Right lobe of liver (tissue), 6 donors: ENCODE results near the gene COL4A1. TPM values are rescaled to one million over a fixed set of nuclear protein-coding genes. Genes with fewer than 3 reads are reported as not detected.
"Not testable (repeated sequence)": the region's sequence is repeated elsewhere in the genome, so short reads cannot be mapped to it uniquely, and the experiment has no call there.

ENCODE experiments used
- ATAC-seq, 4 donors: fragments of 200-7000 bp; cut with Tn5 transposase; one replicate each; pipeline ENCODE4 v1.9.1; 2020; ENCODE audit warnings: mild to moderate bottlenecking in 4 of 4, moderate library complexity in 4 of 4
- DNase-seq, 3 donors: peaks; one replicate each; pipeline ENCODE4 v3.0.0-alpha.2; 2020
- H3K27ac ChIP-seq, 3 donors: fragments of 200-600 bp; one replicate each; pipeline ENCODE4 v1.8.0; 2022
- H3K27me3 ChIP-seq, 2 donors: fragments of 200-600 bp; one replicate each; pipeline ENCODE4 v1.8.0; 2022
- H3K36me3 ChIP-seq, 4 donors: fragments of 200-600 bp; sonication (generic) in 1 of 4; one replicate each; pipeline versions ENCODE4 v1.5.1 to v1.8.0; 2017 to 2022; ENCODE audit warnings: control low read depth in 1 of 4
- H3K4me1 ChIP-seq, 4 donors: fragments of 200-600 bp; sonication (generic) in 1 of 4; one replicate each; pipeline versions ENCODE4 v1.5.1 to v1.8.0; 2017 to 2022; ENCODE audit warnings: control low read depth in 1 of 4
- H3K4me3 ChIP-seq, 3 donors: fragments of 200-600 bp; one replicate each; pipeline ENCODE4 v1.8.0; 2022
- H3K9me3 ChIP-seq, 4 donors: fragments of 200-600 bp; sonication (generic) in 1 of 4; one replicate each; pipeline versions ENCODE4 v1.5.1 to v1.8.0; 2017 to 2022; ENCODE audit warnings: control low read depth in 1 of 4
- POLR2A ChIP-seq: fragments of 450-650 bp; IDR thresholded peaks from one replicate; pipeline ENCODE4 v1.6.1; 2017; ENCODE audit warnings: antibody characterized with exemption, mild to moderate bottlenecking
- whole genome bisulfite sequencing: methylation state at CpG from one replicate; pipeline ENCODE4 v1.1.6; 2018; ENCODE audit warnings: low coverage, low lambda C conversion rate; ENCODE audit not compliant: insufficient coverage; ENCODE audit errors: missing lambda C conversion rate; 5-methylcytosine and 5-hydroxymethylcytosine counted together
- intact Hi-C, 2 donors: fragments of 100-400 bp; cut with DNase I; formaldehyde crosslinking; loops; one replicate each; pipeline versions ENCODE4 v1.11.2 to v1.14.1; 2022
- total RNA-seq, 6 experiments: library from RNA; depleted of rRNA in 2 of 6; stranded (reverse); fragments of >200 nt in 2 of 6; fragmentation: NEBNext Ultra II Directional in 3 of 6; extraction: Animal tissue kit (Norgen Biotek cat#: 25700) in 3 of 6; gene quantifications; one replicate each; pipeline versions ENCODE4 v1.1.0 to v1.2.4, GENCODE V29; 2016 to 2023
- TF ChIP-seq, protein P1 (sequence below), 4 donors: fragments of 200-600 bp in 3 of 4; fragments of 450-650 bp in 1 of 4; IDR thresholded peaks; one replicate each; pipeline versions ENCODE4 v1.5.1 to v1.8.0; 2016 to 2022; ENCODE audit warnings: antibody characterized with exemption in 4 of 4, mild to moderate bottlenecking in 2 of 4
- donor health status: DM: no; HTN: yes; CAD: no.
- donor health status: DM: no; HTN: no; CAD: no.
- donor health status: DM: no; HTN: no; CAD: no.
- donor health status: DM: no; HTN: yes; CAD: no.
- donor health status: DM: no; HTN: yes; CAD: no.

COL4A1 gene
- total RNA-seq, 6 experiments from 2014 or later: 8.0 to 89.8 (median 41.1) TPM

DNA sequence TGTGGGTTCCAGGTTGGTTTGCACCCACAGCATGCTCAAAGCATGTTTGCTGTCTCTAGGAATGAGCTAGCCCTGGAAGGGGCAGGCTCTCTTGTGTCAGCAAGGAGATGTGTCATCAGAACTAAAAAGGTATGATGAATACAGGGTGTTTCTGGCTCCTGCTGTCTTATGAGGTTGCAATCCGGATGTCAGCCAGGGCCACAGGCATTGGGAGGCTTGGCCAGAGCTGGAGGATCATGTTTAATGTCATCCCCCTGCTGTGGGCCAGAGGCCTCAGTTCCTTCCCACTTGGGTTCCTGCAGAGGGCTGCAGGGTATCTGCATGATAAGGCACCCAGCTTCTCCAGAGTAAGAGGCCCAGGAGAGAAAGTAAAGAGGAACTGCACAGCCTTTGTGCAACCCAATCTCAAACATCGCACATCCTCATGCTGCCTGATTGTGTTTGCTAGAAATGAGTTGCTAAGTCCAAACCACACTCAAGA, 193.6 kb downstream of the COL4A1 start:
- no peak for DNase-seq
- H3K27me3 ChIP-seq: no peaks in the 10 kb centered on the region
- TF ChIP-seq, protein P1, sequence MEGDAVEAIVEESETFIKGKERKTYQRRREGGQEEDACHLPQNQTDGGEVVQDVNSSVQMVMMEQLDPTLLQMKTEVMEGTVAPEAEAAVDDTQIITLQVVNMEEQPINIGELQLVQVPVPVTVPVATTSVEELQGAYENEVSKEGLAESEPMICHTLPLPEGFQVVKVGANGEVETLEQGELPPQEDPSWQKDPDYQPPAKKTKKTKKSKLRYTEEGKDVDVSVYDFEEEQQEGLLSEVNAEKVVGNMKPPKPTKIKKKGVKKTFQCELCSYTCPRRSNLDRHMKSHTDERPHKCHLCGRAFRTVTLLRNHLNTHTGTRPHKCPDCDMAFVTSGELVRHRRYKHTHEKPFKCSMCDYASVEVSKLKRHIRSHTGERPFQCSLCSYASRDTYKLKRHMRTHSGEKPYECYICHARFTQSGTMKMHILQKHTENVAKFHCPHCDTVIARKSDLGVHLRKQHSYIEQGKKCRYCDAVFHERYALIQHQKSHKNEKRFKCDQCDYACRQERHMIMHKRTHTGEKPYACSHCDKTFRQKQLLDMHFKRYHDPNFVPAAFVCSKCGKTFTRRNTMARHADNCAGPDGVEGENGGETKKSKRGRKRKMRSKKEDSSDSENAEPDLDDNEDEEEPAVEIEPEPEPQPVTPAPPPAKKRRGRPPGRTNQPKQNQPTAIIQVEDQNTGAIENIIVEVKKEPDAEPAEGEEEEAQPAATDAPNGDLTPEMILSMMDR (IDR thresholded peaks at IDR 0.05): no peak
- TF ChIP-seq POLR2A: no peak
- no peak overlapping the region for H3K4me3 ChIP-seq
- ATAC-seq: no peak
- intact Hi-C loops: loop anchor here (5.0 to 10.0 kb wide), 2 partner anchors 961 to 1149 kb away; no protein-coding TSS in a partner anchor
- no peak overlapping the region for H3K27ac ChIP-seq
- H3K36me3 ChIP-seq: no peaks in the 10 kb centered on the region
- no peaks in the 10 kb centered on the region for H3K4me1 ChIP-seq
- H3K9me3 ChIP-seq: no peaks in the 10 kb centered on the region
- no CpG with 5 or more reads among the region's 2 CpGs for WGBS

DNA sequence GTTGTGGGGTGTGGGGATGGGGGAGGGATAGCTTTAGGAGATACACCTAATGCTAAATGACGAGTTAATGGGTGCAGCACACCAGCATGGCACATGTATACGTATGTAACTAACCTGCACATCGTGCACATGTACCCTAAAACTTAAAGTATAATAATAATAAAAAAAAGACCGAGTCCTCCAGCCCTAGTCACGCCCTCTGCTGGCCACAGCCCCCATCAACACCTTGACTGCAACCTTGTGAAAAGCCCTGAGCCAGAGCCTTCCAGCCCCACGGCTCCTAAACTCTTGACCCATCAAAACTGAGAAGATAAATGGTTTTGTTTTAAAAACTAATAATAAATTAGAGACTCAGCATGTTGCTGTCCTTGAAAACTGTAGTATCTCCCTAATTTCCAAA, 194.6 kb downstream of the COL4A1 start:
- H3K9me3 ChIP-seq, H3K36me3 ChIP-seq, H3K4me1 ChIP-seq, H3K27ac ChIP-seq, DNase-seq, H3K27me3 ChIP-seq, H3K4me3 ChIP-seq, ATAC-seq: not testable (repeated sequence)
- intact Hi-C loops: loop anchor here (5.0 to 10.0 kb wide), 2 partner anchors 960 to 1148 kb away; no protein-coding TSS in a partner anchor
- 70% methylated on average over 6 of the region's 6 CpGs for WGBS
- TF ChIP-seq, protein P1 (IDR thresholded peaks at IDR 0.05): peak in 3 of 4 donors; percentile 9 to 23 (median 21)

DNA sequence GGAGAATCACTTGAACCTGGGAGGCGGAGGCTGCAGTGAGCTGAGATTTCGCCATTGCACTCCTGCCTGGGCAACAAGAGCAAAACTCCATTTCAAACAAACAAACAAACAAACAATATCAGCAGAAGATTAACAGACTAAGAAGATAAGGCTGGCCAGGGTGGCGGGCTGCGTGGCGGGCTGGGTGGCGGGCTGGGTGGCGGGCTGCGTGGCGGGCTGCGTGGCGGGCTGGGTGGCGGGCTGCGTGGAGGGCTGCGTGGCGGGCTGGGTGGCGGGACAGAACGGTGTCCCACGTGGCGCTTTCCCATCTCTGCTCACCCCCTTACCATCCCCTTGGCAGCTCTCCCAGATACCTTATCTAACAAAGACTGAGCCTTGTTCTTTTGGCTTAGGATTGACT, 196.2 kb downstream of the COL4A1 start:
- WGBS: 95% methylated on average over 14 of the region's 19 CpGs
- H3K9me3 ChIP-seq: no peaks in the 10 kb centered on the region

DNA sequence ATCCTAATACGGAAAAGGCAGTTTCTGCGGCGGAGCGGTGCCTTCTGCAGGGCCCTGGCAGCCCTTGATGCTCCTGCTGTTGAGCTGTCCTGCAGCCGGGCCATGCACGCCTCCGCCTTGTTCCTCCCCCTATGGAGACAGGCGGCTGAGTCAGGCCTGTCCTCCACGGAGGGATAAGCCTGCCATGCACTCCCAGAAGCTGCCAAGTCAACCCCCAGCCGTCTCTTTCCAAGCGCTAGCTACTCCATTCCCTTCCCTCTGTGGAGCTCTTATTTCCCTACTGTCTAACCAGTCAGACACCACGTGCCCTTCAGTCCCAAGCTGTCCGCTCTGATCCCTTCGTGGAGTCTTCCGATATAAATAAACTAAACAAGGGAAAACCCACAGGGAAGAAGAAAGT, 197.0 kb downstream of the COL4A1 start:
- Histone ChIP-seq H3K4me3 (no peak overlapping the region), H3K27ac (no peak overlapping the region), H3K4me1 (peaks cover 0 to 20% (median 7%) of the 10 kb centered on the region in 4 donors), H3K36me3 (no peaks in the 10 kb centered on the region), H3K9me3 (no peaks in the 10 kb centered on the region), H3K27me3 (no peaks in the 10 kb centered on the region)
- ATAC-seq (peak in 1 of 4 donors; percentile 6), DNase-seq (no peak)
- WGBS: 68% methylated on average over 13 of the region's 15 CpGs
- intact Hi-C loops: loop anchor here (5.0 to 10.0 kb wide), 2 partner anchors 958 to 1145 kb away; no protein-coding TSS in a partner anchor
- TF ChIP-seq, protein P1 (IDR thresholded peaks at IDR 0.05): no peak
- TF ChIP-seq POLR2A: no peak

More for the DNA sequence above, 196.2 kb downstream of the COL4A1 start:
- Histone ChIP-seq H3K4me3 (no peak overlapping the region), H3K4me1 (peaks cover 0 to 20% (median 7%) of the 10 kb centered on the region in 4 donors), H3K36me3 (no peaks in the 10 kb centered on the region), H3K27ac (no peak overlapping the region), H3K27me3 (no peaks in the 10 kb centered on the region)
- intact Hi-C loops: loop anchor here (5.0 to 10.0 kb wide), 2 partner anchors 958 to 1146 kb away; no protein-coding TSS in a partner anchor
- DNase-seq (no peak), ATAC-seq (no peak)
- TF ChIP-seq, protein P1 (IDR thresholded peaks at IDR 0.05): no peak
- no peak for TF ChIP-seq POLR2A
